Ovary (tissue), 10 donors: ENCODE measurements around the gene PPP1R3F. TPM values are rescaled to one million over a fixed set of nuclear protein-coding genes. Genes with fewer than 3 reads are reported as not detected.

Source experiments
- DNase-seq, 5 donors: peaks; one replicate each; pipeline ENCODE4 v3.0.0-alpha.2; 2019 to 2020
- H3K27ac ChIP-seq, 2 donors: fragments of 200-600 bp; one replicate each; pipeline versions ENCODE4 v1.5.1 to v1.8.0; 2019 to 2022
- H3K27me3 ChIP-seq: fragments of 200-600 bp; one replicate; pipeline ENCODE4 v1.8.0; 2022
- H3K36me3 ChIP-seq: fragments of 200-600 bp; sonication (generic); one replicate; pipeline ENCODE4 v1.5.1; 2019
- H3K4me1 ChIP-seq: one replicate; pipeline ENCODE4 v1.8.1; 2013; ENCODE audit warnings: mild to moderate bottlenecking, moderate library complexity; ENCODE audit not compliant: insufficient read depth
- H3K4me3 ChIP-seq: fragments of 200-600 bp; sonication (generic); one replicate; pipeline ENCODE4 v1.5.1; 2017
- H3K9me3 ChIP-seq, 2 donors: fragments of 200-600 bp in 1 of 2; sonication (generic) in 1 of 2; one replicate each; pipeline versions ENCODE4 v1.5.1 to v1.8.1; 2013 to 2019; ENCODE audit warnings: mild to moderate bottlenecking in 1 of 2, moderate library complexity in 1 of 2
- CTCF ChIP-seq, 3 donors: fragments of 450-650 bp in 2 of 3; fragments of 200-600 bp in 1 of 3; IDR thresholded peaks; one replicate each; pipeline versions ENCODE4 v1.5.1 to v1.8.0; 2016 to 2022; ENCODE audit warnings: antibody characterized with exemption in 3 of 3, mild to moderate bottlenecking in 1 of 3
- EP300 ChIP-seq: sonication (generic); formaldehyde crosslinking; IDR thresholded peaks from one replicate; pipeline ENCODE4 v1.6.1; 2017; ENCODE audit warnings: antibody characterized with exemption
- POLR2A ChIP-seq: fragments of 450-650 bp; IDR thresholded peaks from one replicate; pipeline ENCODE4 v1.6.1; 2017; ENCODE audit warnings: antibody characterized with exemption, mild to moderate bottlenecking, moderate library complexity
- WGBS, 3 donors: extraction: QIAGEN DNeasy Blood & Tissue Kit in 1 of 3; methylation state at CpG; one replicate each; pipeline versions ENCODE4 v1.1.5 to v1.1.7; 2013 to 2017; 5-methylcytosine and 5-hydroxymethylcytosine counted together
- intact Hi-C, 4 donors: fragments of 100-400 bp; cut with DNase I; formaldehyde crosslinking; loops; one replicate each; pipeline versions ENCODE4 v1.11.0 to v1.15.1; 2022 to 2023
- long read RNA-seq, 3 donors: library from polyadenylated mRNA in 2 of 3; unstranded in 2 of 3; transcript quantifications; one replicate each; pipeline ENCODE4 v2.0.0 and lab custom pipeline, GENCODE V29; 2021 to 2026
- polyA plus RNA-seq, 2 donors: library from polyadenylated mRNA; stranded (reverse); fragments of 200-250 nt in 1 of 2; fragments of 350-450 nt in 1 of 2; fragmentation: Illumina TruSeq in 1 of 2; extraction: RNeasy Lipid Tissue Mini Kit (QIAGEN cat#74804) in 1 of 2; gene quantifications; one replicate each; pipeline ENCODE4 v1.2.3, GENCODE V29; 2013 to 2014
- total RNA-seq, 7 donors: library from RNA; depleted of rRNA in 2 of 7; stranded (reverse); fragments of >200 nt in 2 of 7; fragmentation: NEBNext Ultra II Directional in 3 of 7; extraction: Animal tissue kit (Norgen Biotek cat#: 25700) in 3 of 7; gene quantifications; one replicate each; pipeline versions ENCODE4 v1.1.0 to v1.2.4, GENCODE V29; 2016 to 2023
- donor health status: DM: no; HTN: no; CAD: no; lungs with moderate emphysema.
- donor health status: DM: no; HTN: no; CAD: no.
- donor health status: Bipolar disorder and iron deficiency.
- donor health status: DM: yes; HTN: yes; CAD: no.
- donor health status: DM: no; HTN: no; CAD: no.
- donor health status: DM: yes; HTN: yes; CAD: no.

The PPP1R3F gene, protein sequence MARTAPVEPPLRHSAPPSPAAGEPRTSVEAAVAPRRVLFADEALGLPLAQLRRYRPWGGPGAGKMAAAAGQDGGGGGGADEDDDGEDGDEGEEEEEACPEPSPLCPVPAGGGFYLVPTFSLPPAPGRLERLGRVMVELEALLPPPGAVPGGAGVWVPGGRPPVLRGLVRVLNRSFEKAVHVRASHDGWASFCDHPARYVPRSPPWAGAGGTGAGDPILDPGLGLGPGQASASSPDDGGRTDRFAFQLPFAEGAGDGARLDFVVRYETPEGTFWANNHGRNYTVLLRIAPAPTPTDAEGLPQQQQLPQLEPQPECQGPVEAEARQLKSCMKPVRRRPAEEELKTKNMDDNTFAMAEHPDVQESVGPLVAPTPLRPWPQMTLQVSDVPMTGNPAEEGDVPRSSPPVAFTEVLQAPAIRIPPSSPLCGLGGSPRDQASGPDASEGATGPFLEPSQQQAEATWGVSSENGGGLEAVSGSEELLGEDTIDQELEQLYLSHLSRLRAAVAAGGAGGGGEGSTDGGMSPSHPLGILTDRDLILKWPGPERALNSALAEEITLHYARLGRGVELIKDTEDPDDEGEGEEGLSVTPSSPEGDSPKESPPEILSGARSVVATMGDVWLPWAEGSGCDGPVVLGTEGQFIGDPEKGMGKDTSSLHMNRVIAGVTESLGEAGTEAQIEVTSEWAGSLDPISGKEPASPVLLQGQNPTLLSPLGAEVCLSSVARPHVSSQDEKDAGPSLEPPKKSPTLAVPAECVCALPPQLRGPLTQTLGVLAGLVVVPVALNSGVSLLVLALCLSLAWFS
- total RNA-seq (10 to 100 TPM in 5 of 7 donors, 1 to 10 TPM in 2; 8.3 to 16.1 (median 12.3) TPM), polyA plus RNA-seq (1 to 10 TPM; 1.7 to 5.5 TPM)
- long read RNA-seq, donor 1, partial matches to known transcripts, result 5 of 7 reads
- long read RNA-seq, donor 1, other reads (novel, unspliced or antisense), result 2 of 7 reads
- long read RNA-seq, donor 2, partial matches to known transcripts, result 0 of 5 reads
- long read RNA-seq, donor 2, other reads (novel, unspliced or antisense), result 5 of 5 reads
- long read RNA-seq, donor 3, transcript PPP1R3F-201 (4 exons, 3,421 nt), result major isoform, 11 of 30 reads
- long read RNA-seq, donor 3, partial matches to known transcripts, result 5 of 30 reads
- long read RNA-seq, donor 3, other reads (novel, unspliced or antisense), result 14 of 30 reads

- peak in 1 of 5 donors; percentile 23 for DNase-seq
- H3K9me3 ChIP-seq, result no peaks in the 10 kb centered on the region
- H3K4me3 ChIP-seq, result peak within 1 kb of the TSS; percentile 53
- intact Hi-C loops, result no loop called here
- TF ChIP-seq CTCF (IDR thresholded peaks at IDR 0.05) (no peak), EP300 (no peak), POLR2A (peak; percentile 80)
- peak within 1 kb of the TSS; percentile 95 to 99 for H3K27ac ChIP-seq
- 36 to 44% (median 37%) methylated on average over 70 of the region's 70 CpGs for WGBS, 3 donors
- no peaks in the 10 kb centered on the region for H3K36me3 ChIP-seq
- no peaks in the 10 kb centered on the region for H3K27me3 ChIP-seq
- peaks cover 6% of the 10 kb centered on the region for H3K4me1 ChIP-seq
Measured at GRCh38 chrX:49269767-49270248, at the start of gene PPP1R3F. TSS of gene PPP1R3F (plus strand) at chrX:49269793. CDS start at chrX:49269870, 77 bp downstream.

GRCh38 chrX:49220100-49220499 lies 49.5 kb upstream of the PPP1R3F start:
- no peak for TF ChIP-seq EP300
- TF ChIP-seq CTCF (IDR thresholded peaks at IDR 0.05), result no peak
- TF ChIP-seq POLR2A, result no peak
- H3K27me3 ChIP-seq, result no peaks in the 10 kb centered on the region
- H3K27ac ChIP-seq, result no peak overlapping the region
- H3K36me3 ChIP-seq, result no peaks in the 10 kb centered on the region
- peaks cover 0 to 5% of the 10 kb centered on the region in 2 donors for H3K9me3 ChIP-seq
- no peak for DNase-seq
- no peak overlapping the region for H3K4me3 ChIP-seq
- H3K4me1 ChIP-seq, result no peaks in the 10 kb centered on the region
- intact Hi-C loops, result no loop called here

DNA sequence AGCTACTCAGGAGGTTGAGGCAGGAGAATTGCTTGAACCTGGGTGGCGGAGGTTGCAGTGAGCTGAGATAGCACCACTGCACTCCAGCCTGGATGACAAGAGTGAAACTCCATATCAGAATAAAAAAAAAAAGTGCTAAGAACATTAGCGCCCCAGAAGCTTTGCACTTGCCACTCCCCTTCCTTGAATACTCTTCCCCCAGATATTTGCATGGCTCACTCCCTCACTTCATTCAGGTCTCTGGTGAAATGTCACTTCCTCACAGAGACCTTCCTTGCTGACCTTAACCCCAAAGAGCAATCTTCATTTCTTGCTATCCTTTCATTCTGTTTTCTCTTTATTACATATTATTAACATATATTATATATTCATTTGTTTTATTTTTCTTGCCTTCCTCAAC lies 47.7 kb upstream of the PPP1R3F start:
- DNase-seq, result no peak
- WGBS, 3 donors, result 71 to 81% (median 72%) methylated on average over 2 of the region's 2 CpGs
- no peaks in the 10 kb centered on the region for H3K4me1 ChIP-seq
- H3K27ac ChIP-seq, result no peak overlapping the region
- no peaks in the 10 kb centered on the region for H3K36me3 ChIP-seq
- no peak for TF ChIP-seq POLR2A
- no peak for TF ChIP-seq EP300
- no peak for TF ChIP-seq CTCF (IDR thresholded peaks at IDR 0.05)
- peaks cover 0 to 5% of the 10 kb centered on the region in 2 donors for H3K9me3 ChIP-seq
- no peaks in the 10 kb centered on the region for H3K27me3 ChIP-seq
- H3K4me3 ChIP-seq, result no peak overlapping the region
- intact Hi-C loops, result no loop called here

DNA sequence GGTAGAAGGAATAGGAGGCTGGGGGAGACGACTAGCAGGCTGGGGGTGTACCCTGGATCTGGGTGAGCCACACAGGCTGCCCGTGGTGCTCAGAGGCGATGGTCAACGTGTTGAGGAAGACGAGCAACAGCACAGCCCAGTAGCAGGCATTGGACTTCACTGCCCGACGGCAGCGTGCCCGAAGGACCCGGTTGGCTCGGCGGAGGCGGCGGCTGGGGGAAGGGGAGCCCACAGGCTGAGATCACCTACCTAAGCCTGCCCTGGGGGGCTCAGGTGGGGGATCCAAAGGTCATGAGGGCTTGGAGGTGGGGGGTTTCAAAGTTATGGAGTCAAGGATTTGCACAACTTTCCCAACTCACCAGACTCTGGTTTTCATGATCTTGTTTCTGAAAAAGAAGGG lies 43.7 kb upstream of the PPP1R3F start:
- H3K36me3 ChIP-seq, result no peaks in the 10 kb centered on the region
- H3K4me3 ChIP-seq, result no peak overlapping the region
- TF ChIP-seq EP300 (no peak), CTCF (IDR thresholded peaks at IDR 0.05) (no peak), POLR2A (no peak)
- H3K4me1 ChIP-seq, result no peaks in the 10 kb centered on the region
- 66 to 78% (median 71%) methylated on average over 14 of the region's 14 CpGs for WGBS, 3 donors
- H3K9me3 ChIP-seq, result no peaks in the 10 kb centered on the region
- H3K27ac ChIP-seq, result no peak overlapping the region
- H3K27me3 ChIP-seq, result no peaks in the 10 kb centered on the region
- DNase-seq, result no peak
- intact Hi-C loops, result no loop called here
